ENCODE results near the gene ATG16L1.

The ATG16L1 gene

DNA sequence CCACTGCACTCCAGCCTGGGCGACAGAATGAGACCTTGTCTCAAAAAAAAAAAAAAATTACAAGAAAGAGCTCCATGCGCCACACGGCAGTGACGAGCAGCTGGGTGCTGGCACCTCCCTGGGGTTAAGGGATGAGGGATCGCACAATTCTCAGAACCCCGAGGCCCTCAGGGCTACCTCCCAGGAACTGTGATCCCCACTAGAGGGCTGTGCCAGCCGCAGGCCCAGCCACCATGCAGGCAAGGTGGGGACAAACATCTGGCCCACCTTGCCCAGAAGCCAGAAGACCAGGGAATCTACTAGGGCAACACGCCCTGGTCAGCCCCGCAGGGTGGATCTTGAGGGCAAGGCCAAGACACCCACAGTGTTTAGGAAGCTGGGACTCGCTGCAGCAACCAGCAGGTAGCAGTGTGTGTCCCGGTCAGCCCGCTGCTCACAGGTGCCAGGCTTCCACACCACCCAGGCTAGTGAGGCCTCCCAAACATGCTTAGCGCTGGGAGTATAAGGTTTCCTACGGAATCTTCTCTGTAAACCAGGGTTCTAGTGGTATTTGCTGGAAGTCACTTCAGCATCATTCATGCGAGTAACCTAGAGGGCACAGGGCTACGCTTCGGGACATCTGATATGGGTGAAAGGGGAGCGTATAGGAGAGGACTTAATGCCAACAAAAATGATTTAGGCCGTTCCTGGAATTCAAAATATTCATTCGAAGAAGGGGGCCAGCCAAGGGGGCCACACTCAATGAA lies 62.9 kb downstream of the ATG16L1 start:
- no peak for DNase-seq (ENCODE audit: low spot score)

GRCh38 chr2:233317196-233317943 lies 65.9 kb downstream of the ATG16L1 start:
- no peak for DNase-seq (ENCODE audit: low spot score)
- Histone ChIP-seq H3K4me3 (no peak overlapping the region), H3K27ac (no peak overlapping the region)
- TF ChIP-seq CTCF (IDR thresholded peaks at IDR 0.05), result no peak

More for the DNA sequence above, 62.9 kb downstream of the ATG16L1 start:
- Histone ChIP-seq H3K27ac (no peak overlapping the region), H3K4me3 (no peak overlapping the region)
- TF ChIP-seq CTCF (IDR thresholded peaks at IDR 0.05), result no peak

DNA sequence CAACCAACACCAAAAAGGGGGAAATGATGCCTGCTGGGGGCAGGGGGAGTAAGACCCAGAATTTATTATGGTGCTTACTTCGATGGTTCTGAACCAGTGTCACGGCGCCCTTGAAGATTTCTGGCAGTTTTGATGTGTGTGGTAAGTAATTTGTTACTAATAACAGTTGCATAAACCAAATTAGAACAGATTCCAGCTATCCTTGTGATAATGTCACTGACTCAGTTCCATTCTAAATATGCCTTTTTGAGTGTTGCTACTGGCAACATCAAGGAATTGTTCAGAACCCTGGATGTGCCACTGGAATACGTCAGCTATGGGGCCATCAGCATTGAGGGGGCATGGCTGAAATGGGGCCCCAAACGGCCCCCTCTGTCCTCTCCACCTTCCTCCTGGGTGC lies 67.8 kb downstream of the ATG16L1 start:
- no peak for DNase-seq (ENCODE audit: low spot score)
- no peak for TF ChIP-seq CTCF (IDR thresholded peaks at IDR 0.05)
- Histone ChIP-seq H3K27ac (no peak overlapping the region), H3K4me3 (no peak overlapping the region)

- DNase-seq (ENCODE audit: low spot score), result no peak
- no peak for TF ChIP-seq CTCF (IDR thresholded peaks at IDR 0.05)
- Histone ChIP-seq H3K4me3 (no peak overlapping the region), H3K27ac (no peak overlapping the region)
These were observed 69.0 kb downstream of the ATG16L1 start for GRCh38 chr2:233320470-233320869.

- DNase-seq (ENCODE audit: low spot score), result no peak
- TF ChIP-seq CTCF (IDR thresholded peaks at IDR 0.05), result no peak
These were observed 69.7 kb downstream of the ATG16L1 start for GRCh38 chr2:233321166-233321565.

GRCh38 chr2:233323851-233324250 lies 72.4 kb downstream of the ATG16L1 start:
- DNase-seq (ENCODE audit: low spot score), result no peak
- no peak overlapping the region for H3K4me3 ChIP-seq
- no peak for TF ChIP-seq CTCF (IDR thresholded peaks at IDR 0.05)
- H3K27ac ChIP-seq, result no peak overlapping the region

More at GRCh38 chr2:233321166-233321565, 69.7 kb downstream of the ATG16L1 start:
- no peak overlapping the region for H3K27ac ChIP-seq
- H3K4me3 ChIP-seq, result no peak overlapping the region

DNA sequence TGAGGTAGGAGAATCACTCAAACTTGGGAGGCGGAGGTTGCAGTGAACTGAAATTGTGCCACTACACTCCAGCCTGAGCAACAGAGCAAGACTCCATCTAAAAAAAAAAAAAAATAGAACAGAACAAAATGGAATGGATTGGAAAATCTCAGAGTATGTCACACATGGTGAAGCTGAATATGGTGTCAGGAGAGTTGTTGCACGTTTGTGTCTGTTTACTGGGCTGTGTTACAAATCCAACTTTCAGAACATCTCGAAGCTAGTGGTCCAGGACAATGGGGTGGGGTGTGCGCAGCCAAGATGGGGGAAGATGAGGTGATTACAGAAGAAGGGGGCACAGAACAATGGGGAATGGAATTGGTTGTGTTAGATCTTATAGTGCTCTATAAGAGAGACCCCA lies 73.8 kb downstream of the ATG16L1 start:
- no peak for DNase-seq (ENCODE audit: low spot score)
- no peak overlapping the region for H3K4me3 ChIP-seq
- H3K27ac ChIP-seq, result no peak overlapping the region
- TF ChIP-seq CTCF (IDR thresholded peaks at IDR 0.05), result no peak

All from coronary artery (tissue), 2 donors.